BE2C (cell line): ENCODE data around the gene DIS3L2.

Experiments used
- DNase-seq: peaks from one replicate; pipeline ENCODE4 v3.0.0-alpha.2; 2020
- H3K27me3 ChIP-seq: fragments of 250-450 bp; sonication (Bioruptor Pico); 2 replicates; pipeline ENCODE4 v1.5.1; 2020; ENCODE audit warnings: mild to moderate bottlenecking
- H3K36me3 ChIP-seq: fragments of 250-450 bp; sonication (Bioruptor Pico); 2 replicates; pipeline ENCODE4 v1.5.1; 2020; ENCODE audit warnings: mild to moderate bottlenecking
- H3K4me1 ChIP-seq: fragments of 250-450 bp; sonication (Bioruptor Pico); 2 replicates; pipeline ENCODE4 v1.5.1; 2020
- H3K4me3 ChIP-seq: 2 replicates; pipeline ENCODE4 v1.5.1; 2011; ENCODE audit warnings: low read depth, low read length
- H3K9me3 ChIP-seq: fragments of 250-450 bp; sonication (Bioruptor Pico); 2 replicates; pipeline ENCODE4 v1.5.1; 2020
- TF ChIP-seq, protein P1 (sequence below): IDR thresholded peaks from 2 replicates; pipeline ENCODE4 v1.5.1; 2012; ENCODE audit warnings: mild to moderate bottlenecking, low read depth, low read length

Gene DIS3L2

DNA sequence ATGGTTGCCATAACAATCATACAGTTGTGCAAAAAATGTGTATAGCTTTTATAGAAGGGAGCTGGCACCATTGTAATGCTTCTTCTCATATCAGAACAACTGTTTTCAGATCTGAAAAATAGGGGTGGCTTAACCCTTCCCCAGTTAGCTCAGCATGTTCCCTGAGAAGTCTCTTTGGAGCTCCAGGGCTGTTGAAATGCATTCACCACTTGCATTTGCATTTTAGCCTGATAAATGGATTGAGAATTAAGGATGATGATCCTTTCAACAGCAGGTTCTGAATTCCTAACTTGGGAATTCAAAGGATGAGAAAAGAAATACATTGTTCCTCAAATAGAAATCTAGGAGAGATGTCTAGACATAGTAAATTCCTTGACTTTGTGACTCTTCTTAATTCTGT is 235.3 kb downstream of the DIS3L2 start:
- Histone ChIP-seq H3K4me3 (no peak overlapping the region), H3K36me3 (no peaks in the 10 kb centered on the region; the same call in 1 of the 2 replicates), H3K27me3 (no peaks in the 10 kb centered on the region), H3K9me3 (no peaks in the 10 kb centered on the region), H3K4me1 (no peaks in the 10 kb centered on the region)
- DNase-seq: no peak
- TF ChIP-seq, protein P1, sequence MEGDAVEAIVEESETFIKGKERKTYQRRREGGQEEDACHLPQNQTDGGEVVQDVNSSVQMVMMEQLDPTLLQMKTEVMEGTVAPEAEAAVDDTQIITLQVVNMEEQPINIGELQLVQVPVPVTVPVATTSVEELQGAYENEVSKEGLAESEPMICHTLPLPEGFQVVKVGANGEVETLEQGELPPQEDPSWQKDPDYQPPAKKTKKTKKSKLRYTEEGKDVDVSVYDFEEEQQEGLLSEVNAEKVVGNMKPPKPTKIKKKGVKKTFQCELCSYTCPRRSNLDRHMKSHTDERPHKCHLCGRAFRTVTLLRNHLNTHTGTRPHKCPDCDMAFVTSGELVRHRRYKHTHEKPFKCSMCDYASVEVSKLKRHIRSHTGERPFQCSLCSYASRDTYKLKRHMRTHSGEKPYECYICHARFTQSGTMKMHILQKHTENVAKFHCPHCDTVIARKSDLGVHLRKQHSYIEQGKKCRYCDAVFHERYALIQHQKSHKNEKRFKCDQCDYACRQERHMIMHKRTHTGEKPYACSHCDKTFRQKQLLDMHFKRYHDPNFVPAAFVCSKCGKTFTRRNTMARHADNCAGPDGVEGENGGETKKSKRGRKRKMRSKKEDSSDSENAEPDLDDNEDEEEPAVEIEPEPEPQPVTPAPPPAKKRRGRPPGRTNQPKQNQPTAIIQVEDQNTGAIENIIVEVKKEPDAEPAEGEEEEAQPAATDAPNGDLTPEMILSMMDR: no peak

DNA sequence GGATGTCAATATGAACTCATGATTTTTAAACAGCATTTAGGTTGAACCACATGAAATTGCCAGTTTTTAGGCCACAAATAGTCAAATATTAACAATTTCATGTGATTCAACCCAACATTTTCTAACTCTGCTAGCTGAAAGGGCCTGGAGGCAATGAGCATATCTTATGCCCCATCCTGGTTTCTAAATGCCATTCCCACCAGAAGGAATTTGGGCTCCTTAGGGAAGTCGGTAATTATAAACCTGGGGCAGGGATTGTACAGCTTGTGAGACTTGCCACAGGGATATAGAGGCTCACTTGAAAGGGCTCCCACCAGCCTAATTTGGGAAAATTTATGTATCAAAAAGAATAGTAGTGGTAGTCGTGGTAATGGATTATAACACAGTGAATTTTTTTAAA is 238.7 kb downstream of the DIS3L2 start:
- TF ChIP-seq, protein P1: no peak
- no peaks in the 10 kb centered on the region; the same call in 1 of the 2 replicates for H3K36me3 ChIP-seq
- H3K27me3 ChIP-seq: no peaks in the 10 kb centered on the region
- H3K9me3 ChIP-seq: no peaks in the 10 kb centered on the region
- no peaks in the 10 kb centered on the region for H3K4me1 ChIP-seq
- no peak overlapping the region for H3K4me3 ChIP-seq
- no peak for DNase-seq

DNA sequence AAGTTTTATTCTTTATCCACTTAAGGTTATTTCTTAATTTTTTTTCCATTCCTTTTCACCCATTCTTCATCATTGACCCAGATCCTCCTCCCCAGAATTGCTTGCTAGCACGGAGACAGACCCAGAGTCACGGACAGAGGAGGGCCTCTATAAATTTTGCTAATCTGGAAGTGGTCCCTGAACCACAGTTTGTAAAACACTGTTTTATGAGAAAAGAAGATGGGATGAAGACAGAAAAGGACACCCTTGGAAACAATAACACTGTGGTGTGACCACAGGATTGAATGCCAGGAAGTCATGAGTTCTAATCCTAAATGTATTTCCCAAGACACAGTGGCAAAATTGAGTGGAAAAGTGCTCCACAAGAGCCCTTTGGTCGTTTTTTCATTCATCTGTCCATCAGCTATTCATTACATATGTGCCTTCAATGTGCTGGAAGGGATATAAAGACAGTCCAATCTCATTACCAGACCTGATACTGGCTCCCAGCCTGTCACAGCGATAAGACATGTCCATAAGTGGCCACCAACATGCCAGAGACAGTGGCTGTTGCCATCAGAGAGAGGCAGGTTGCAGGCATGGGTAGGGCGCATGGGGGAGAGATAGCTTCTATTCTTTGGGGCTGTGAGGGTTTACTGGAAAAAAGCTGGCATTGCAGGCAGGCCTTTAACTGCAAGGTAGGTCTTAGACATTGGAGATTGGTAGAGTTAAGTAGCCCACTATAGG is 241.8 kb downstream of the DIS3L2 start:
- Histone ChIP-seq H3K36me3 (no peaks in the 10 kb centered on the region; the same call in 1 of the 2 replicates), H3K9me3 (no peaks in the 10 kb centered on the region), H3K4me1 (no peaks in the 10 kb centered on the region), H3K4me3 (no peak overlapping the region), H3K27me3 (no peaks in the 10 kb centered on the region)
- peak; percentile 12 for DNase-seq
- TF ChIP-seq, protein P1: no peak

DNA sequence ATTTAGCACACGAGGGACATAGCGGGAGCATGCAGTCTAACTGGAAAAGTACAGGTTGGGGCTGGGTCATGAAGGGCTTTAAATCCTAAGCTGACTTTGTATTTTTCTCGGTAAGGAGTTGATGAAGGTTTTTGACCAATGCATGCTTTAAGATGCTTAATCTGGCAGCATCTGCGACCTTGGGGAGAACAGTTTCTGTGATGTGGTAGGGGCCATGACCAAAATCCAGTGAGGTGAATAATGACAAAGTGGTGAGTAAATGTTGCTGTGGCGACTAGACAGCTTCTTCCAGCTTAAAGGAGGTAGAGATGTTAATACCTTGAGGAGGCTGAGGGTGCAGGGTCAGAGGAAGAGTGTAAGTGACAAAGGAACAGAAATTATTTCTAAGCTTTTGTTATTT is 242.4 kb downstream of the DIS3L2 start:
- H3K27me3 ChIP-seq: no peaks in the 10 kb centered on the region
- H3K9me3 ChIP-seq: no peaks in the 10 kb centered on the region
- DNase-seq: no peak
- no peak overlapping the region for H3K4me3 ChIP-seq
- no peaks in the 10 kb centered on the region for H3K36me3 ChIP-seq
- TF ChIP-seq, protein P1: no peak
- H3K4me1 ChIP-seq: no peaks in the 10 kb centered on the region

DNA sequence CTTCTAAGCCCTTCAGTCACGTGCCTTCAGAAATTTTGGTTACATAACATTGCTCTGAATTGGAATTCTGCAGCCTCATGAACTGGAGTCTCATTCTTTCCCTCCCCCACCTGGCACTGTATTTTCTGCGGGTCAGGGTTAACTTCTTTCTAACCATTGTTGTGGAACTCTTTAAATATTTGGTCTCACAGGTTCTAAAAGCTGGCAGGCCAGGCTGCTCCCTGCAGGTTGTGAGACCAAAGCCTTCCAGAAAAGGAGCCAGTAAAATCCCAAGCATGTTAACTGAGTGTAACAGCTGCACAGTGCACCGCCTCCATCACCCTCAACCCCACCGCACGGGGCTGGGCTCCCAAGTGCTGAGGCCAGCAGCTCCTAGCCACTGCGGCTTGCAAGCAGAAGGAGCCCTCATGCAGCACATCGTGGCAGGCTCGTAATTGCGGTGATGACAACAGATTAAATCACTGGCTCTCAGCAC is 243.0 kb downstream of the DIS3L2 start:
- TF ChIP-seq, protein P1: no peak
- no peaks in the 10 kb centered on the region for H3K4me1 ChIP-seq
- H3K9me3 ChIP-seq: no peaks in the 10 kb centered on the region

DNA sequence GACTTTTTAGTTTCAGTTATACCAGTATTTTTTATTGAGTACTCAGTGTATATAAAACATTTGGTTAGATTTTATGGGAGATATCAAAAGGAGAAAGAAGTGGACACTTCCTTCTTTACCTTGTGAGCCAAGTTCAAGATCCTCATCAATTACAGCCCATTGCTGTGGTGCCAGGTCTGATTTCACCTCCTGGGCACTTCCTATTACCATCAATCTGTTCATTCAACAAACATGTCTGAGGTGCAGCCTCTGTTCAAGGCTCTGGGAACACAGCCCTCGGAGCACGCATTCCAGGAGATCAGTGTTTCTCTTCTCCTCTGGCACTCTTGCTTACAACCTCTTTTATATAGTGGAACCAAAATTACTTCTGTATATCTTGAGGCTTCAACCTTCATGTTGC is 245.7 kb downstream of the DIS3L2 start:
- no peak overlapping the region for H3K4me3 ChIP-seq
- no peaks in the 10 kb centered on the region for H3K27me3 ChIP-seq
- TF ChIP-seq, protein P1: no peak
- no peak for DNase-seq
- H3K9me3 ChIP-seq: no peaks in the 10 kb centered on the region
- H3K4me1 ChIP-seq: no peaks in the 10 kb centered on the region
- H3K36me3 ChIP-seq: no peaks in the 10 kb centered on the region; the same call in 1 of the 2 replicates

More for the DNA sequence above, 243.0 kb downstream of the DIS3L2 start:
- DNase-seq: no peak
- Histone ChIP-seq H3K27me3 (no peaks in the 10 kb centered on the region), H3K4me3 (no peak overlapping the region), H3K36me3 (no peaks in the 10 kb centered on the region)
